ENCODE data around the gene MCAM.

Gene MCAM

DNA sequence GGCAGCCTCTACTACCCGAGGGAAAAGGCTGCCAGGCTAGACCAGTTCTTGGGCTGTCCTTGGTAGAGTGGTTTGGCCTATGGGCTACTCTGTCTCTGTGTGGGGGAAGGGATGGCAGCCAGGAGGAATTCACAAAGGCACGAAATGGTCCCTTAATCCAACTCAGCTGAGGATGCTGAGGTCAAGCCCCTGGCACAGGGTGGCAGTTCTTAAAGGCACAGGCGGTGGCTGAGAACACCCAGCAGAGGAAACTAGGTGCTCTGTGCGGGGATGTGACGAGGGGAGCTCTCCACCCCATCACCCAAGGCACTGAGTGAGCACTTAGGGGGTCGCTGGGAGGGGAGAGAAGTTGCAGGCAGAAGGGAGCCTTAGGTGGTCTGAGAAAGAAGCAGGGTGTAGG lies 29.7 kb upstream of the MCAM start, which contains the start of gene MFRP:
TSS of gene MFRP (minus strand) at position 101 of the 400 bp plus-strand sequence. CDS start 192 bp downstream, outside the sequence.
- no peak for DNase-seq (ENCODE audit: low read depth in 2 of 2, low spot score in 1 of 2)

DNA sequence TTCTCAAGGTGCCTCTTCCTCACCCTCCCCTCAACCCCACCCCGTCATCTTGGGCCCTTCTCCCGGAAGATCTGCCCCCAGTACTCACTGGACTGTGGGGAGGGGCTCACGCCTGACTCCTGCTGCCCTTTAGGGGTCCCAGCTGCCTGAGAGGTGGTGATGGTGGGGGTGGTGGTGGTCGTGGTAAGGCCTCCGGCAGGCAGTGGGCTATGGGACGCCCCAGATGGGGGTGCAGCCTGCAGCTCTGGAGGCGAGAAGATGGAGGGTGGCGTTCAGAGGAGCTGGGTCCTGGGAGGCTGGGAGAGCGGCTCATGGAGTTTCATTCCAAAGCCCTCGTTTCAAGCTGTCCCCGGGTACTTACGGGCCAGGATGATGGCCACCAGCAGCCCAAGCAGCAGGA lies 28.8 kb upstream of the MCAM start:
- DNase-seq (ENCODE audit: low read depth in 2 of 2, low spot score in 1 of 2): no peak

DNA sequence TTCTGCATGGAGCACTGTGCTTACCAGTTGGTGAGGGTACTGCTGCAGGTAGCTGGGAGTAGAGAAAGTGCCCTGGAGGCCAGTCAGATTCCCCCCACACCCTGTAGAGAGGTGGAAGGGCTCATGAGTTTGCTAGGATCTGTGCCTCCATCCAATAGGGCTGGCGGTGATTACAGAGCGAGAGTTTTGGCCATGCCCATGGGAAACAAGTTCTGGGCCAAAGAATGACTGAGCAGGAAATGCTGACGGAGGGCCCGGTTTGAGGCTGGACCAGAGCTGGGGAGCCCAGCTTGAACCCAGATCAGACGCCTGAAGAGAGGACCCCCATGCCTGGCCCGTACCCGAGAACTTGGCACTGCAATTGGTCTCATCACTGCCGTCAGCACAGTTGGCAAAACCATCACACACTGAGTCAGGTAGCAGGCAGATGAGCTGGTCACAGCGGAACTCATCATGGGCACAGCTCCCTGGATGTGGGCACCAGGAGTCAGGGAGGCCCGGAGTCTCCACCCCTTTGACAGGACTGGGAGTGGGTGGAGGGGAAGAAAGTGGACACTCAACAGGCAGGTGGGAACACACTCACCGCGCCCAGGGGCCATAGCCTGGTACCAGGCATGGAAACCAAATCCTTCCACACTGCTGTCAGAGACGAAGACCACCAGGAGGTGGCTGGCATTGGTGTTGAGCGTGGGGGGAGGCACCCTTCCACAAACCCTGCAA lies 27.5 kb upstream of the MCAM start:
- no peak for DNase-seq (ENCODE audit: low read depth in 2 of 2, low spot score in 1 of 2)

DNA sequence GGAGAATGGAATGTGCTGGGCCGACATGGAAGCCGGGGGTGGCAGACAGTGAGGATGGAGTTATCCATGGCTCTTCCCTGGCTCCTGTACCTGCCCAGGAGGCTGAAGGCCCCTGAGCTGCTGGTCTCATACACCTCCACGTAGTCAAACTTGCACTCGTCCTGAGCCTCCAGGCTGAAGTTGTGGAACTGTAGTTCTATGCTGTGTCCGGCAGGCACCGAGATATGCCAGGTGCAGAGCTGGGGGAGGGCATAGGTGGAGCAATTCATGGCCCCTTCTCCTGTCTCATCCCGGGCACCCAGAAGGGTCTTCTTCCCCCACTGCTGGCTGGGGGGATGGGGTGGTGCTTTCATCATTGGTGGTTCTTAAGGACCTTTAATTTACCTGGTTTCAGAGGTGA lies 26.8 kb upstream of the MCAM start:
- DNase-seq (ENCODE audit: low read depth in 2 of 2, low spot score in 1 of 2): no peak

DNA sequence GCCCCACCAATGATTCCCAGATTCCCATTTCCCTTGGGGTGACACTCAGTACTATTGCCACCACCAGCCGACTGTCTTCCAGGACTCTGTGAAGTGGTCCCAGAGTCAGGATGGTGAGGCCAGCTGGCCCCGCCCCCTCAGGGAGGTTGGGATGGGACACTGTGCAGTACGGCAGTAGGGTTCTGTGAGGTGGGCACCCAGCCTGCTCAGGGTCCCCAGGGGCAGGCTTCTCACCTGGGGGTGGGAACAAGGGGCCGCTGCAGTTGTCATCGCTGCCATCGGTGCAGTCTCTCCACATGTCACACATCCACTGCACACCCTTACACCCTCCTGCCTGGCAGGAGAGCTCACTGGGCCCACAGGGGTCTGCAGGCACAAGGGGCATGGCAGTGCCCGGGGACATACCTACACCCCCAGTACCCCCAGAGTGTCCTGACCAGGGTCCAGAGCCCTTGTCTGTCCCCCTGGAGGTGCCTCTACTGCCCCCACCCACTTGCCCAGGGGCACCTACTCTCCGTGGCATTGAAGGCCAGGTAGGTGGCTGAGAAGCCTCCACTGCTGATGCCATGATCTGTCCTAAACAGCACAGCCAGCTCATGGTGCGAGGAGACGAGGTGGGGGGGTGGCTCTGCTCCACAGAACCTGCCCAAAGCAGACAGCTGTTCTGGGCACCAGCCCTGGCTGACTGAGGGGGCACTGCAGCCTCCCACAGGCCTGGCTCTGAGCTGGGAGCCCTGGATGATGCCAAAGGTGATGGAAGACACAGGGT lies 25.6 kb upstream of the MCAM start:
- DNase-seq (ENCODE audit: low read depth in 2 of 2, low spot score in 1 of 2): no peak

DNA sequence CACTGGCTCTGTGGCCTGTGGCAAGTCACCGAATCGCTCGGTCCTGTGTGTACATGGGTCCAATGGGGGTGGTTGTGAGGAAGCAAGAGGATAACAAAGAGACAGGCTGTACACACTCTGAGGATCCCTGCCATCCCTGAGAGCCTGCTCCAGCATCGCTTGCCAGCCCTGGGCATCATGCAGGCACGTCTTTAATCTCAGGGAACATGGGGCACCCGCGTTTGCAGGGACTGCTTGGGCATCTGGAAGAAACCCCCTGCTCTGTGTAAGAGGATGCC lies 25.0 kb upstream of the MCAM start:
- no peak for DNase-seq (ENCODE audit: low read depth in 2 of 2, low spot score in 1 of 2)

DNA sequence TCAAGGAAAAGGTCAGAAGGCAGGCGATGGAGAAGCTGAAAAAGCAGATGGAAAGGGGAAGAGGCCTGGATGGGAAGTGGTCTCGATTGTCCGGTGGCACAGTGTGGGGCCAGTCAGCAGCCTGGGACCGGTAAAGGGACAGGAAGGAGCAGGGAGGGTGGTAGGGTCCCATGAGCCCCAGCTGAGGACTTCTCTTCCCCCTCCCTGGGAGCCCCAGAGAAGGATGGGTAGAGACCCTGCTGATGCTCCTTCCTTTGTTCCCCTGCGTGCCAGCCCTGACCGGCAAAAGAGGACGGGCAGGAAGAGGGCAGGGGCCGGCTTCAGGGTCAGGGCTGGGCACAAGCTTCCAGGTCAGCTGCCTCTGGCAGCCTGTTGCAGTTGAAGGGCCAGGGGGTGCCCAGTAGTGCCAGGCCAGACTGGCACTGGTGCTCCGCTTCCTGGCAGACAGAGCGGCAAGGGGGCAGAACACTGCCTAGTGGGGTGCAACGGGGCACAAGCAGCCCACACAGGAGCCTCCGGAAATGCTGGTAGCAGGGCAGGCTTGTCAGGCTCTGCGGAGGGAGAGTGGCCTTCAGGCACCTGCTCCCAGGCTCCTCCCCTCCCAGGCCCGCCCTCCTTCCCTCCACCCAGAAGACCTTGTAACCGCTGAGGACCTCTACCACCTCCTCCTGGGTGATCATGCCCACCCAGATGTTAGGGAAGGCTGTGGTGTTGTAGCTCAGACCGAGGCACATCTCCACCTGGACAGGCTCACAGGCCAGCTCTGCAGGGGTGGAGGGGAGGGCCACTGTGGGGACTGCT lies 24.5 kb upstream of the MCAM start:
- no peak for DNase-seq (ENCODE audit: low read depth in 2 of 2, low spot score in 1 of 2)

DNA sequence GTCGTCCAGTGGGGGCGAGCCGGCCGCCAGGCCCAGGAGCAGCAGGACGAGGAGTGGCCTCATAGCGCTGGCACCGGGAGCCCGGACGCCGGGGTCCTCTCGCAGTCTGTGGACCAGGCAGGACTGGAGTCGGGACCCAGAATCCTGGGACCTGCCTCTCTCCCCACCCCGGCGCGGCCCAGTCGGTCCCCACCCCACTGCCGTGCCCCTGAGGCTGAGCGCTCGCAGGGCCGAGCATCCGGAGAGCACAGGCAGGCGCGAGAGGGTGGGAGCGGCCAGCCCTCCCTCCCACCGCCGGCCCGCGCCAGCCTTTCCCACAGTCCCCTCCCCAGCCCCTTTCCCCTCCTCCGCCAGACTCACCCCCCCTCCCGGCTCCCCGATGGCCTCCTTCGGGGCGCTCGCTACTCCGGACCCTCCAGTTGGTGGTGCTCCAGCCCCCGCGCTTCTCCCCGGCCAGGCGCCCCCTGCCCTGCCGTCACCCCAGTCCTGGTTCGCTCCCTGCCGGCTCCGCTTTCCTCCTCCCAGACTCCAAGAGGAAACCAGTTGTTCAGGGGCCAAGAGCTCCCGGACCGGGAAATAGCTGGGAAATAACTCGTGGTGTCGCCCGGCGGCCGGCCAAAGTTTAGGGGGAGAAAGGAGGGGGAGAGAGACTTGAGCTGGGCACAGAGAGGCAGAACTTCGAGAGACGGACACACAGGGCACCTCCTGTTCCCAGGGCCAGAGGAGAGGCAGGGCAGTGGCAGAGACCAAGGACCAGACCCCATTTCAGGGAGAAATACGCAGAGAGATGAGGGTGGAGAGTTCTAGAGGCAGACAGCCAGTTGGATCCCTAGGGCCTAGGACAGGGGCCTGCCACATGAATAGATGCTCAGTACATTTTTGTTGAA lies 23.6 kb upstream of the MCAM start, which contains the start of gene C1QTNF5:
TSS of gene C1QTNF5 (minus strand) at position 549 of the 887 bp plus-strand sequence. CDS start at position 63, 486 bp downstream.
- DNase-seq (ENCODE audit: low read depth in 2 of 2, low spot score in 1 of 2): no peak

DNA sequence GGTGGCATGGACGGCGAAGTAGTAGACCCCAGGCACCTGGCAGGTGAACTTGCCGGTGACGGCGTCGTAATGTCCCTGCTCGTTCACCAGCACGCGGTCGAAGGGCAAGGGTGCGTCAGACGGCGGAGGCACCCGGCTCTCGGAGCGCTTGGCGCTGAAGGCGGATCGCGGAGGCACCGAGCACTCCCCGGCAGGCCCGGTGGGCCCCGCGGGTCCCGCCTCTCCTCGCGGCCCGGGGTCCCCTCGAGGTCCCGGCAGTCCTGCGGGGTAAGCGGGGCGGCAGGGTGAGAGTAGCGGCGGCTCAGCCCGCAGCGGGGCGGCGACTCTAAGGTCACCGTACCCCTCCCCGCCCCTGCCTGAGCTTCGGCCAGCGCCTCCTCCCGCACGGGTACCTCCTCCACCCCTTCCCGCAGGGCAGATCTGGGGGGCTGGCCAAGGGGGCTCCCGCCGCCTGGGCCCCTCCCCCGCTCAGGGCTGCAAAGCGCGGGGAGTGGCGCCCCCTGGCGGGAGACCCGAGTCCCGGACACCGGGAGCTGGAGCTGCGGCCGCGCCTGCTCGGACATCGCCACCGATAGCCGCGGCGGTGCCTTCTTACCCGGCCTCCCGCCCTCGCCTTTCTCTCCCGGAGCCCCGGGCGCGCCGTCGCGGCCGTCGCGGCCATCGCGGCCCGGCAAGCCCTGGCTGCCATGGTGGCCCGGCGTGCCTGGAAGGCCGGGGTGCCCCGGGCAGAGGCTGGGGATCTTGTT lies 22.8 kb upstream of the MCAM start:
- DNase-seq (ENCODE audit: low read depth in 2 of 2, low spot score in 1 of 2): no peak

DNA sequence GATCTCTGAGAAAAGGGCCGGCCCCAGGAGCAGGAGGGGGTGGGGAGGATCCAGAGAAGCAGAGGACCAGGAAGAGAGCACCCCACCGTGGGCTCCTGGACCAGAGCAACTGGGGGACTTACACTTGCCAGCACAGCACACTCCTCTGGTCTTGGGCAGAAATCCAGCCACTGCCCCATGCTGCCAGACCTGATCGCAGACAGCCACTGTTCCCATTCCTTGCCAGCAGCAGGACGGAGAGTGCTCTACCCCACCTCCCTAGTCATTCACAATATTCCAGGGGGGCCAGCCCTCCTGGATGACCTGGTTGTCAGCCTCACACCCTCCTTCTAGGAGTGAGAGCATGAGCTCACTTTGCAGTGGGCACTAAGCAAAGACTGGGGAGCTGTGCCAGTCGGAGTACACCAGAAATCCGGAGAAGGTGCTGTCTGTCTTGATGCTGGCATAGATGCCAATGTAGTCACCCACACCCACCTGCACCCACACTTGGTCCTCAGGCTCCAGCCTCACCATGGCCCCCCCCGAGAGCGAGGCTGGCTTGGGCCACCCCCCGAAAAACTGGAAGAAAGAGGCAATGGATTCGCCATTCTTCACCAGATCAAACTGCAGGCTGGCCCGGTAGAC lies 22.1 kb upstream of the MCAM start:
- no peak for DNase-seq (ENCODE audit: low read depth in 2 of 2, low spot score in 1 of 2)

DNA sequence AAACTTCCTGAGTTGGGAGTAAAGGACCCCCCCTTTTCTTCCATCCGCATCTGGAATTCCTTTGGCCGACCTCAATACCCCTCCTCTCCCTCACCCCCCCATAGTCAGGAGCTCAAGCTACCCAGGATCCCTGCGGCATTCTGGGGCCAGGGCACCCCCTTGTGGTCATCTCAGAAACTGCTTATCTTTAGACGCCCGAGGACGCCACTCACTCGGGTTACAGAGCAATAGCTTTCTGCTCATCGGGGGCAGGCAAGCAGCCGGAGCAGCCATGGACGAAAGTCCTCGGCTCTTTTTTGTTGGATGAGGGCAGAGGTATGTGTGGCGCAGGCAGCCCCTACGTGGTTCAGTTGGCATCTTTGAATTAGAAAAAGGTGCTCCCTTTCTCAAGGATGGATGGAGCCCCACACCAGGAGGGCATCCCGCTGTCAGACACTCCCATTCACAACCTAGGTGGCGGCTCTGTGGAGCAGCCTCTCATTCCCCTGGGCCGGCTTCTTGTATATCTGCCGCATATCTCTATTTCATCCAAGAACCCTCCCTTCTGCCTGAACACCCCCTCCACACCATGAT lies 21.5 kb upstream of the MCAM start:
- peak in 1 of 2 donors; percentile 45 for DNase-seq (ENCODE audit: low read depth in 2 of 2, low spot score in 1 of 2)

DNA sequence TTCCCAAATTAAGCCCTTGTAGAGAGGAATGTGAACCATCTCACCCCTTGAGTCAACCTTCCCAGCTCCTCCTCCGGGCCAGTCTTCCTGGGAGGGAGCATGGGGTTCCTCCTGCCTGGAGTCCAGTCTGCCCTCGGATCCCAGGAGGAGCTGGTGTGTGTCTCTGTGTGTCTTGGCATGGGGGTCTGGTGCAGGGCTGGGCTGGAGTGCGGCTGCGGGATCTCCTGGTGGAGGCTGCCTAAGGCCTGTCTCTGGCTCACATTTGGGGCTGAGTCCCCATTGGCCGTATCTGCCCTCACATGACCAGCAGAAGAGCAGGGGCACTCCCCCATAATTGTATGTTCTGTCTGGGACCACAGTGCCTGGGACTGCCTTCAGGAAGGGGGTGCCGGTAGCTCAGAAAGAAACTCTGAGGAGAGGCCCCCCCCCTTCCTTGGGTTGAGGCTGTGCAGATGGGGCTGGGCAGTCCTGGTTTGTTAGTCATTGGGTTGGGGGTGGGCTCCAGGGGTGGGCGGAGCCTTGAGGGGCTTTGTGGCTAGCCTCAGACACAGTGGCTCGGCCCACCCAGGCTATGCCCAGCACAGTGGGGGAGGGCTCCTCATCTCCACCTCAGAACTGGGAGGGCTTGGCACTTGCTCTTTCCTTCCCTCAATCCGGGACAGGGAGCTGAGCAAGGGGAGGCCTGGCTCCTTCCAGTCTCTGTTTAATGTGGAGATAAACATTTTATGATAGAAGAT lies 20.8 kb upstream of the MCAM start:
- no peak for DNase-seq (ENCODE audit: low read depth in 2 of 2, low spot score in 1 of 2)

DNA sequence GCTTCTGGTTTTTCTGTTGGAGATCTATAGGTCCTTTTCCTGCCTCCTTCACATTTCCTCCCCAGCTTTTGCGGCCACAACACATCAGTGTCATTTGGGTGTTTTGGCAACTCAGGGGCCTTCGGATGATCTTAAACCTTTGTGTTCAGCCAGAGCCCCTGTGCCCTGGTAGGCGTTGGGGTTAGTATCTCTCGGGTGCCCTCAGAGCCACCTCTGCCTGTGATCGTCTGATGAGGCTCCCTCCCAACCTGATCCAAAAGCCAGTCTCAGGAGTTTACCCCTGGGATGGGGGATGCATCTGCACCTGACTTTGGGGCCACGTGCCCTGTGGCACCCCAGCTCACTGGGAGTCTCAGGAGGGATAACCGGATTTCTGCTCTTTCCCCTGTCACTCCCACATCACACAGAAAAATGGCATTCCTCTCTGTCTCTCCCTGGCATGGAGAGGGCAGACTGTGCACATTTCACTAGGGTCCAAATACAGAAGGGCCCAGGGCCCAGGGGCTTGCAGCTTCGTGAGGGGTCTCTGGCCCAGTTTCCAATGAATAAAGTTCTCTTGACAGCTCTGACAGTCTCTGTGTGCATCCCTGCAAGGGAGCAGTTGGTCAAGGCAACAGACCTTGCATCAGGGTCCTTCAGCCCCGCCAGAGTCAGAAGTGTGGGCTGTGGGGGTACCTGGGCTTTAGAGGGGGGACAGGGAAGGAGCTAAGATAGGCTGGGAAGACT lies 20.0 kb upstream of the MCAM start:
- no peak for DNase-seq (ENCODE audit: low read depth in 2 of 2, low spot score in 1 of 2)

DNA sequence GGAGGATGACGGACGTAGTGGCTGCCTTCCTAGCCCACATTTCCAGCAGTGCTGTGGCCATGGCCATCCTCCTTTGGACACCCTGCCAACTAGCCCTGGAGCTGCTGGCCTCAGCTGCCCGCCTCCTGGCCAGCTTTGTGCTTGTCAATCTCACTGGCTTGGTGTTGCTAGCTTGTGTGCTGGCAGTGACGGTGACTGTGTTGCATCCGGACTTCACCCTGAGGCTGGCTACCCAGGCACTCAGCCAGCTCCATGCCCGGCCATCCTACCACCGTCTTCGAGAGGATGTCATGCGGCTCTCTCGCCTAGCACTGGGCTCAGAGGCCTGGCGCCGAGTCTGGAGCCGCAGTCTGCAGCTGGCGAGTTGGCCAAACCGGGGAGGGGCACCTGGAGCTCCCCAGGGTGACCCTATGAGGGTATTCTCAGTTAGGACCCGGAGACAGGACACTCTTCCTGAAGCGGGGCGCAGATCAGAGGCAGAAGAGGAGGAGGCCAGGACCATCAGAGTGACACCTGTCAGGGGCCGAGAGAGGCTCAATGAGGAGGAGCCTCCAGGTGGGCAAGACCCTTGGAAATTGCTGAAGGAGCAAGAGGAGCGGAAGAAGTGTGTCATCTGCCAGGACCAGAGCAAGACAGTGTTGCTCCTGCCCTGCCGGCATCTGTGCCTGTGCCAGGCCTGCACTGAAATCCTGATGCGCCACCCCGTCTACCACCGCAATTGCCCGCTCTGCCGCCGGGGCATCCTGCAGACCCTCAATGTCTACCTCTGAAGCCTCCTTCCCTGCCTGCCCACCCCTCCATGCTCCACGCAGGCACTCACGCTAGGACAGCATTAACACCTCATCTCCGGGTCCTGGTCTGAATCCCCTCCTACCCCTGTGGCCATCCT lies 19.0 kb upstream of the MCAM start:
- DNase-seq (ENCODE audit: low read depth in 2 of 2, low spot score in 1 of 2): no peak

DNA sequence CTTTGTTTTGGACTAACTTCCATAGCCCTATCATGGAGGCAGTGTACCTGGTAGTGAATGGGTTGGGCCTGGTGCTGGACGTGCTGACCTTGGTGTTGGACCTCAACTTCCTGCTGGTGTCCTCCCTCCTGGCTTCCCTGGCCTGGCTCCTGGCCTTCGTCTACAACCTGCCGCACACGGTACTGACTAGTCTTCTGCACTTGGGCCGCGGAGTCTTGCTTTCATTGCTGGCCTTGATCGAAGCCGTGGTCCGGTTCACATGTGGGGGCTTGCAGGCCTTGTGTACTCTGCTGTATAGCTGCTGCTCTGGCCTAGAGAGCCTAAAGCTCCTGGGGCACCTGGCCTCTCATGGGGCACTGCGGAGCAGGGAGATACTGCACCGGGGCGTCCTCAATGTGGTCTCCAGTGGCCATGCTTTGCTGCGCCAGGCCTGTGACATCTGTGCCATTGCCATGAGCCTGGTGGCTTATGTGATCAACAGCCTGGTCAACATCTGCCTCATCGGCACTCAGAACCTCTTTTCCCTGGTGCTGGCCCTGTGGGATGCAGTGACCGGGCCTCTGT lies 18.2 kb upstream of the MCAM start:
- DNase-seq (ENCODE audit: low read depth in 2 of 2, low spot score in 1 of 2): no peak

DNA sequence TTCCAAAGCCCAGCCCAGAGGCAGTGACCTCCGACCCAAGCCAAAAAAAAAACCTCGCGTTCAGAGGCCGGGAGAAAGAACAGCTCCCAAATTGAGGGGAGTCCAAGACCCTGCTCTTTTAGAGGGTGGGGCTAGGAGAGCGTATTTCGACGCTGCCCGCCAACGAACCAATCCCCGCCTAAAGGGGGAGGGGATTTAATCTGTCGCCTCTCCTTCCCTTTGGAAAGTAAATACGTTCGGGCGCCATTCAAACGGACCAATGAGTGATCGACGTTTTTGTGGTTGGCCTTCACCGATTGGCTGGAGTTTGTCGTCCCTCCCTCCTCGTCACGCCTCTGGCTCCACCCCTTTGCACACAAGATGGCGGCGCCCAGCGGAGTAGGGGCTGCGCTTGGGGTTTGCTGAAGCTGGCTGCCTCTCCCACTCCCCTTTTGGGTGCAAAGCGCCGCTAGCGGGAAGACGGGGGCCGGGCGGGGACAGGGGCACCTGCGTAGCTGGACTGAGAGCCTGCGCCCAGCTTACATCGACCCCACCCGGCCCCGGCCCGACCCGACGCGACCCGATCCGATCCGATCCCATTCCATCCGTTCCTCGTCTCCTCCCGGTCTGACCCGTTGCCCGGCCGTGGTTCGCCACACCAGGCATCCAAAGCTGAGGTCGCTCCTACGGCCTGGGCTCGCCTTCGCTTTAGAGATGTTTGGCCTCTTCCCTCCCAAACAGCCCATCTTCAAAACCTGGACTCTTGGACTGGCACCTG lies 17.4 kb upstream of the MCAM start, which contains the start of gene RNF26:
TSS of gene RNF26 (plus strand) at position 354 of the 757 bp plus-strand sequence. CDS start 596 bp downstream, outside the sequence.
- peak; percentile 85 to 89 for DNase-seq (ENCODE audit: low read depth in 2 of 2, low spot score in 1 of 2)

All from stimulated activated CD8-positive, alpha-beta memory T cell treated with anti-CD3 and anti-CD28 coated beads, Interleukin-4, amount 100 ng/mL, for 1 hour (primary cell).